RWPE1 (cell line): ENCODE results near the gene NCOA1.

Source experiments
- CTCF ChIA-PET: fragments of 350-600 bp; sonication (Branson Sonifier 250); formaldehyde crosslinking; extraction: SDS; loops from one replicate; lab custom pipeline; 2021; lab: Yijun Ruan, JAX
- POLR2A ChIA-PET: fragments of 400-600 bp; formaldehyde crosslinking; extraction: SDS; loops from one replicate; lab custom pipeline; 2020; ENCODE audit warnings: antibody characterized with exemption; ENCODE audit not compliant: low non-redundant PET; lab: Yijun Ruan, JAX
- DNase-seq: peaks from one replicate; pipeline ENCODE4 v3.0.0; 2012; ENCODE audit warnings: low spot score
- H3K27ac ChIP-seq: fragments of 450-650 bp; 2 replicates; pipeline ENCODE4 v1.5.1; 2017
- CTCF ChIP-seq: fragments of 450-650 bp; conservative IDR thresholded peaks from 2 replicates; pipeline ENCODE4 v1.5.1; 2017; ENCODE audit warnings: low read depth, mild to moderate bottlenecking

The NCOA1 gene

GRCh38 chr2:24690524-24690923, 199.5 kb downstream of the NCOA1 start:
- TF ChIP-seq CTCF, result no peak
- DNase-seq, result no peak
- POLR2A ChIA-PET, result no interaction called here
- CTCF ChIA-PET, result interaction anchor here (0.6 kb wide), 1 partner anchor 25 kb away, joined by 5 read pairs; no protein-coding TSS in a partner anchor
- H3K27ac ChIP-seq, result no peak overlapping the region

GRCh38 chr2:24691806-24692205, 200.8 kb downstream of the NCOA1 start:
- ChIA-PET POLR2A (no interaction called here), CTCF (interaction anchor here (0.7 kb wide), 1 partner anchor 100 kb away, joined by 3 read pairs; no protein-coding TSS in a partner anchor)
- no peak for TF ChIP-seq CTCF
- no peak for DNase-seq
- H3K27ac ChIP-seq, result no peak overlapping the region

GRCh38 chr2:24697792-24698191, 206.7 kb downstream of the NCOA1 start:
- no peak for TF ChIP-seq CTCF
- DNase-seq, result no peak
- ChIA-PET POLR2A (no interaction called here), CTCF (no interaction called here)
- no peak overlapping the region for H3K27ac ChIP-seq

- no peak for TF ChIP-seq CTCF
- peak; percentile 65 for DNase-seq
- H3K27ac ChIP-seq, result no peak overlapping the region
- ChIA-PET CTCF (no interaction called here), POLR2A (no interaction called here)
These were observed 211.7 kb downstream of the NCOA1 start for GRCh38 chr2:24702800-24703199.

- DNase-seq, result no peak
- CTCF ChIA-PET, result interaction anchor here (0.6 kb wide), 1 partner anchor 284 kb away, joined by 3 read pairs; no protein-coding TSS in a partner anchor
- H3K27ac ChIP-seq, result no peak overlapping the region
- POLR2A ChIA-PET, result no interaction called here
- TF ChIP-seq CTCF, result no peak
These were observed 213.6 kb downstream of the NCOA1 start for GRCh38 chr2:24704692-24705091.

GRCh38 chr2:24707143-24707542, 216.1 kb downstream of the NCOA1 start:
- H3K27ac ChIP-seq, result no peak overlapping the region
- no peak for TF ChIP-seq CTCF
- no peak for DNase-seq
- ChIA-PET CTCF (no interaction called here), POLR2A (no interaction called here)
